Activated CD4-positive, alpha-beta T cell treated with anti-CD3 and anti-CD28 coated beads, Interleukin-2, amount 50 U/mL, for 1 hour (primary cell): ENCODE results near the gene MSN.
"Not testable (repeated sequence)": the region's sequence is repeated elsewhere in the genome, so short reads cannot be mapped to it uniquely, and the experiment has no call there.

Experiments
- DNase-seq: peaks from one replicate; pipeline ENCODE4 v3.0.0-alpha.2; 2020

Gene MSN

GRCh38 chrX:65720381-65720964 is 53.0 kb downstream of the MSN start:
- no peak for DNase-seq

DNA sequence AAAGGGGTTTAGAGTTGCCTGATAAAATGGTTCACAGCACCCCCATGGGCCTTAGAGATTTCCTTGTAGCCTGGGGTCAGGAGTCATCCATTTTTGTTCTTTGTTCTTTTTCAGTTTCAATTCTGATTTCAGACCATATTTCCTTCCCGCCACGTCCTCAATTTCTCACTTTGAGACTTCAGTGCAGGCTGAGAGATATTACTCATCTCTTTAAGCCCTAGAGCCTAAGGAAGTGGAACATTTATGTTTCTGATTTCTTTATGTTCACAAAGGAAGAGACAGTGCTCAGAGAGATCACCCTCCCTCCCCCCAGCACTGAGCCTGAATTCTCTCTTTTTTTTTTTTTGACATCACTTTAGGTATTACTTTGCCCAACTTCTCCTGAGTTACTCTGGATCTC is 56.3 kb downstream of the MSN start:
- DNase-seq: no peak

- no peak for DNase-seq
Measured at GRCh38 chrX:65726715-65727114, 59.3 kb downstream of the MSN start.

GRCh38 chrX:65731684-65732289 is 64.3 kb downstream of the MSN start:
- DNase-seq: no peak

- no peak for DNase-seq
Measured at GRCh38 chrX:65740909-65741308, 73.5 kb downstream of the MSN start.

GRCh38 chrX:65741823-65742222 is 74.4 kb downstream of the MSN start:
- DNase-seq: no peak

DNA sequence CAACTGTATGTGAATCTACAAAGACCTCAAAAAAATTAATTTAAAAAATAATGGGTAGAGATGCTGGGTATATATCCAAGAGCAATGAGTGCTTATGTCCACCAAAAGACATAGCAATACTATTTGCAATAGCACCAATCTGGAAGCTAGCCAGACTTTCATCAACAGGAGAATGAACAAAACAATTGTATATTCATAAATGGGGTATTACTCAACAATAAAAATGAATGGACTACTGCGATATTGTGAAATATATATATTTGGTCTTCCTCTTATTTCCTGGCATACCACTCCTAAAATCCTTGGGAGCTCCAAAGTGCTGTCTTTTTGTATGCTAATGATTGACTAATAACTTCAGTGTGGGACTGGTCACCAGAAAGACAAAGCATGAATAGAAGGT is 77.5 kb downstream of the MSN start:
- DNase-seq: no peak

GRCh38 chrX:65745427-65745826 is 78.0 kb downstream of the MSN start:
- DNase-seq: no peak

DNA sequence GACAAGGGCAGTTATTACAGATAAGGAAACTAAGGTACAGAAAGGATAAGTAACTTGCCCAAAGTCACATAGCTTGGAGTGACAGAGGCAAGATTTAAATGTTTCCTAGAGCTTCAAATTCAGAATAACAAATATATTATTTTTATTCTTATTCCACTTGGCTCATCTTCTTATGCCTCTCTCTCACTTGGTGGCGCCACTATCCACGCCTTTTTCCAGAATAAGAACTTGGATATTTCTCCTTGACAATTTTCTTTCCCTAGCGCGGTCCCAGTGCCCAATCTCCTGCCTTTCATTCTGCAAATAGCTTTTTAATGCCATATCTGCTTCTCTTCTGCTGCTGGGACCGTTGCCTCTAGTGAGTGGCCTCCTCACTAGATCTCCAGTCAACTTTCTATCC is 78.5 kb downstream of the MSN start:
- no peak for DNase-seq

DNA sequence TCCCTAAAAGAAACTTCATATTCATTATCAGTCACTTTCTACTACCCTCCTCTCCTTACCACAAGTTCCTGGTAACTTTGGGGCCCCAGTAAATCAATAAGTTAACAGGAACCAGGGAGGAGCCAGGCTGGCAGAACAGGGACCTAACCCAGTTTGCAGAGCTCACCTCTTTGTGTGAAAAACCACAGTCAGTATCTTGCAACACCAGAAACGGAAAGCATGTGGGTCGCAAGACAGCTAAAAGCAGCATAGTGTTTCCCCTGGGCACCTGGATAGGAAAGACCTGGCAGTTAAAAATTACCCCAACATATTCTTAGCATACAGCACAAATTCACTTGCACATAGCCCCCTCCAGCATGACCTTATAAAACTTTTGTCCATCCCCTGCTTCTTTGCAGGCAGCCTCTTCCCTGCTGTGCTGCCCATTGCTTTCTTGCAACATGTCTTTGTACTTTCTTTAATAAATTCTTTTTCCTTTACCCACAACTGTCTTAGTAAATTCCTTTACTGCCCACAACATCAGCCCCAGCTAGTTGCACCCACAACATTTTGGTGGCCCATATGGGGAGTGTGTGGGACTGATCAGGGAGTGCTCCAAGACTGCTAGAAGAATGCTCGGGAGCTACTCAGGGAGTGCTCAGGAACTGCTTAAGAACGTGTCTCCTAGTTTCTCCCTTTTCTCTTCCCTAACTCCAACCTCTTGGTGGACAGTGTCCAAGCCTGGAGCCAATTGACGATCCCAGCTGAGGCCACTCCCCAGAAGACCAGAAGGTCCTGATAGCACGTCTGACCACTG is 83.4 kb downstream of the MSN start:
- peak; percentile 4 for DNase-seq

DNA sequence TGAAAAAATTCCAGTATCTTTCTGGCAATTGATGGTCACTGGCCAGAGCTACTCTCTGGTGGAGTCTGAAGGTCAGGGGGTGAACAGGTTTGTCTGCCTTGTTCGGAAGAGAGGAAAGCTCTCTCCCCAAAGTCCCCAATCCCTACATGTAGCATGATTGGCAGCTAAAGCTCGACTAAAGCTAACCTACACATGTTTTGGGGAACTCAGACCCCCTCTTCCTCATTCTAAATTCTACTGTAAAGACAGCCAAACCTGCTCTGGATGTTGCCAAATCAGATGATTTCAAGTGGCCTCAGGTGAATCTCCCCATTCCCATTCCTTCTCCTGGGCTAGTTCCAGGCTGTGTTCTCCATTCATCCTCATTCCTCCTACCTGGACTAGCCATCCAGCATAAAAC is 84.1 kb downstream of the MSN start:
- DNase-seq: no peak

DNA sequence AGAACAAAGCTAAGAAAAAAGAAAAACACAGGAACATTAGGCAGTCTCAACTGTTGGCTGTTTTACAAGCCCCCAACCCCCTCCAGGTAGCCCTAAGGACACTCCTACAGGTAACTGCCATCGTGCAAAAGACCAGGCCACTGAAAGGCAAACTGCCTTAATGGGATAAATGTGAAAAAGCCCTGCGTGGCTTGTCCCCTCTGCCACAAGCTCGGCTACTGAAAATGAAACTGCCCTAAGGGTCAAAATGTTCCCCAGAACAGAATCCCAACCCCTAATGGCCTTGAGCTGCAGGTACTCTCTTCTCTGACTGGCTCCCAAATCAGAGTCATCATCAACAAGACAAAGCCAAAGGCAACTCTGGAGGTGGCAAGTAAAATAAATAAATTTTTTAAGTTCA is 84.8 kb downstream of the MSN start:
- no peak for DNase-seq

DNA sequence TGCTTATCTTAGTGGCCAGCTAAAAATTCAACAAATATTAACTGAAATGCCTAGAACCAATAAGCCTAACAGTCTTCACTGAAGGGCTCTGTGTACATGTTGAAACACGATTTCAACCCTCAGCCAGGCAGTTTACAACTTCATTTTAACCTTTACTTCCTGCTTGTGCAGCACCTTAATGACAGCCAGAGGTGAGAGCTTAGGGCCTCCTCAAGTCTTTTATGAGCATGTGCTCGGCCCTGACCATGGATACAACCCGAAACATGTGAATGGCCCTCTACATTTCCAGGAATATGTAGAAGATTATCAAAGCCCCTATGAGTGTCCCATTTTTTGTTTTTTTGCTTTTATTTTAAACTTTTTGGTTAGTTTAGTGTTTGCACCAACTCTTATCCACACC is 88.3 kb downstream of the MSN start:
- no peak for DNase-seq

DNA sequence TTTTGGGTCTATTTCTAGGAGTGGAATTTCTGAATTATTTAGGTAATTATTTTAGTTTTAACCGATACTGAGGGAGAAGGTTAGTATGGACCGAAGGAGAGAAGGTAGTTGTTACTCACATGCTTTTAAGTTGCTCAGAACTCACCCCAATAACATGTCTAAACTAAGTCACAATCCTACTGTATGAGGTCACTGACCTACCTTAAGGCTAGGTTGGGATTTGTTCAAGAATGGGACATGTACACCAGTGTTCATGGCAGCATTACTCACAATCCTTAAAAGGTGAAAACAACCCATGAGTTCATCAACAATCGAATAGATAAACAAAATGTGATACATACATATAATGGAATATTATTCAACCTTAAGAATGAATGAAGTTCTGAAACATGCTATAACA is 90.5 kb downstream of the MSN start:
- no peak for DNase-seq

DNA sequence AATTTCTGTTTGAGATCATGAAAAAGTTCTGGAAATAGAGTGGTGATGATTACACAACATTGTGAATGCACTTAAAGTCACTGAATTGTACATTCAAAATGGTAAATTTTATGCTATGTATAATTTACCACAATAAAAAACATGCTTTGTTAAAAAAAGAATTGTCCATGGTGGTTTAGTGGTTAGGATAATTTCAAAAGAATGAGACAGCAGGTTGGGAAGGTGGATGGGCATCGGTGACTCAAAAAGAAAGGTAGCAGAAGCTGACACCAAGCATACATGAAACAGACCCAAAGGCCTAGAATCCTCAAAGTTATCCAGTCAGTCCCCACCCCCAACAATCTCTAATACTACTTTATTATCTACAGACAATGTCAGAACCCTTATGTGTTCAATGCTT is 91.1 kb downstream of the MSN start:
- no peak for DNase-seq

- DNase-seq: not testable (repeated sequence)
Measured at GRCh38 chrX:65759525-65759924, 92.1 kb downstream of the MSN start.

DNA sequence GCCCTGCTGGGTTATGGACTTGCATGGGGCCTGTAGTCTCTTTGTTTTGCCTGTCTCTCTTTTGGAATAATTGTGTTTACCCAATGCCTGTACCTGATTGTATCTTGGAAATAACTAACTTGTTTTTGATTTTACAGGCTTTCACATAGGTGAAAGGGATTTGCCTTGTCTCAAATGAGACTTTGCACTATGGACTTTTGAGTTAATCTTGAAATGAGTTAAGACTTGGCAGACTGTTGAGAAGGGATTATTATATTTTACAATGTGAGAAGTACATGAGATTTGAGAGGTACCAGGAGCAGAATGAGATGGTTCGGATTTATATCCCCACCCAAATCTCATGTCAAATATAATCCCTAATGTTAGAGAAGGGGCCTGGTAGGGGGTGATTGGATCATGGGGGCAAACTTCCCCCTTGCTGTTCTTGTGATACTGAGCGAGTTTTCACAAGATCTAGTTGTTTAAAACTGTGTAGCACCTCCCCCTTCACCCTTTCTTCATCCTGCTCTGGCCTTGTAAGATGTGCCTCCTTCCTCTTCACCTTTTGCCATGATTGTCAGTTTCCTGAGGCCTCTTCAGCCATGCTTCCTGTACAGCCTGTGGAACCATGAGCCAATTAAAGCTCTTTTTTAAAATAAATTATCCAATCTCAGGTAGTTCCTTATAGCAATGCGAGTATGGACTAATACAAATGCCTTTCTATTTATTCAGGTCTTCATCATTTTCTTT is 102.3 kb downstream of the MSN start:
- DNase-seq: no peak

DNA sequence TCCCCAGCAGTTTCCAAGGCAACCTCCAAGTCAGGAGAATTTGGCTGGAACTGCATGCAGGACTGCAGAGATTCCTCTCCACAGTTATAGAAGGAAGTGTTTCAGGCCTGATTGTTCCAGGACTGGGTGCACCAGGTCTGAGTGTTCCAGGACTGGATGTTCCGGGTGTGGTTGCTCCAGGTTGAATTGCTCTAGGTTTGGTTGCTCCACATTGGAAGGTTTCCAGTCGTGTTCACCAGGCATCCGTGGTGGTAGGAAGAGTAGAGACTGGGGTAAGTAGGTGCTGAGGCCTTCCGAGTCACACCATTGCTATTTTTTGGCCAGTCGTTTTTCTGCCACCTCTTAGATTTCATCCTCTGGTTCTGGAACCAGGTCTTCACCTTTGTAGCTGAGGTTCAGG is 105.4 kb downstream of the MSN start:
- no peak for DNase-seq

DNA sequence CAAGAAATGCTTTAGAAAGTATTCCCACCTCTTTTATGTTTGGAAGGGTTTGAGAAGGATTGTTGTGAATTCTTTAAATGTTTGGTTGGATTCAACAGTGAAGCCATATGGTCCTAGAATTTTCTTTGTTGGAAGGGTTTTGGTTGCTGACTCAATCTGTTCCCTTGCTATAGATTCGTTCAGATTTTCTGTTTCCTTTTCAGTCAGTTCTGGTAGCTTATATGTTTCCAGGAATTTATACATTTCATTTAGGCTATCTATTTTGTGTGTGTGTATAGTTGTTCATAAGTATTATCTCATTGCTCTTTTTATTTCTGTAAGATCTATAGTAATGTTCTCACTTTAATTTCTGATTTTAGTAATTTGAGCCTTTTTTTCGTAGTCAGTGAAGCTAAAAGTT is 114.4 kb downstream of the MSN start:
- DNase-seq: no peak

DNA sequence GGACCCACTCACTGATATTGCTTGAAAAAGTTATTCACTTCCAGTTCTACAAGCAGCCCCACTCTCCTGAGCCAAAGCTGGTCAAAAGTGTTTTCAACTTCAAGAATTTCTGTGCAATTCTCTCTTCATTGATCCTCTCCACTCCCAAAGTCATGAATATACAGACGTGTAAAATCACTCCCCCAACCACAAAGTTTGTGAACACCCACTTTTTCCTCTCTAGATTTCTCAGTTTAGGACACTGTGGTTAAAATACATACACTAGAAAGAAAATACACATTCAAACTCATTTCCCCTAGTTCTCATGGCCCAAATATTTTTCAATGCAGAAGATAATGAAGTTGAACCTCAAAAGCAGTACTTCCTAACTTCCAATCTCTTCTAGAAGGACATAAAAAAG is 116.3 kb downstream of the MSN start:
- no peak for DNase-seq
